ENCODE results near the gene FBXL15. TPM values are rescaled to one million over a fixed set of nuclear protein-coding genes. Genes with fewer than 3 reads are reported as not detected.

Gene FBXL15
- total and polyA plus RNA-seq, 2 experiments from 2014 or later = 18.5 to 36.1 TPM

- TF ChIP-seq, protein P1, sequence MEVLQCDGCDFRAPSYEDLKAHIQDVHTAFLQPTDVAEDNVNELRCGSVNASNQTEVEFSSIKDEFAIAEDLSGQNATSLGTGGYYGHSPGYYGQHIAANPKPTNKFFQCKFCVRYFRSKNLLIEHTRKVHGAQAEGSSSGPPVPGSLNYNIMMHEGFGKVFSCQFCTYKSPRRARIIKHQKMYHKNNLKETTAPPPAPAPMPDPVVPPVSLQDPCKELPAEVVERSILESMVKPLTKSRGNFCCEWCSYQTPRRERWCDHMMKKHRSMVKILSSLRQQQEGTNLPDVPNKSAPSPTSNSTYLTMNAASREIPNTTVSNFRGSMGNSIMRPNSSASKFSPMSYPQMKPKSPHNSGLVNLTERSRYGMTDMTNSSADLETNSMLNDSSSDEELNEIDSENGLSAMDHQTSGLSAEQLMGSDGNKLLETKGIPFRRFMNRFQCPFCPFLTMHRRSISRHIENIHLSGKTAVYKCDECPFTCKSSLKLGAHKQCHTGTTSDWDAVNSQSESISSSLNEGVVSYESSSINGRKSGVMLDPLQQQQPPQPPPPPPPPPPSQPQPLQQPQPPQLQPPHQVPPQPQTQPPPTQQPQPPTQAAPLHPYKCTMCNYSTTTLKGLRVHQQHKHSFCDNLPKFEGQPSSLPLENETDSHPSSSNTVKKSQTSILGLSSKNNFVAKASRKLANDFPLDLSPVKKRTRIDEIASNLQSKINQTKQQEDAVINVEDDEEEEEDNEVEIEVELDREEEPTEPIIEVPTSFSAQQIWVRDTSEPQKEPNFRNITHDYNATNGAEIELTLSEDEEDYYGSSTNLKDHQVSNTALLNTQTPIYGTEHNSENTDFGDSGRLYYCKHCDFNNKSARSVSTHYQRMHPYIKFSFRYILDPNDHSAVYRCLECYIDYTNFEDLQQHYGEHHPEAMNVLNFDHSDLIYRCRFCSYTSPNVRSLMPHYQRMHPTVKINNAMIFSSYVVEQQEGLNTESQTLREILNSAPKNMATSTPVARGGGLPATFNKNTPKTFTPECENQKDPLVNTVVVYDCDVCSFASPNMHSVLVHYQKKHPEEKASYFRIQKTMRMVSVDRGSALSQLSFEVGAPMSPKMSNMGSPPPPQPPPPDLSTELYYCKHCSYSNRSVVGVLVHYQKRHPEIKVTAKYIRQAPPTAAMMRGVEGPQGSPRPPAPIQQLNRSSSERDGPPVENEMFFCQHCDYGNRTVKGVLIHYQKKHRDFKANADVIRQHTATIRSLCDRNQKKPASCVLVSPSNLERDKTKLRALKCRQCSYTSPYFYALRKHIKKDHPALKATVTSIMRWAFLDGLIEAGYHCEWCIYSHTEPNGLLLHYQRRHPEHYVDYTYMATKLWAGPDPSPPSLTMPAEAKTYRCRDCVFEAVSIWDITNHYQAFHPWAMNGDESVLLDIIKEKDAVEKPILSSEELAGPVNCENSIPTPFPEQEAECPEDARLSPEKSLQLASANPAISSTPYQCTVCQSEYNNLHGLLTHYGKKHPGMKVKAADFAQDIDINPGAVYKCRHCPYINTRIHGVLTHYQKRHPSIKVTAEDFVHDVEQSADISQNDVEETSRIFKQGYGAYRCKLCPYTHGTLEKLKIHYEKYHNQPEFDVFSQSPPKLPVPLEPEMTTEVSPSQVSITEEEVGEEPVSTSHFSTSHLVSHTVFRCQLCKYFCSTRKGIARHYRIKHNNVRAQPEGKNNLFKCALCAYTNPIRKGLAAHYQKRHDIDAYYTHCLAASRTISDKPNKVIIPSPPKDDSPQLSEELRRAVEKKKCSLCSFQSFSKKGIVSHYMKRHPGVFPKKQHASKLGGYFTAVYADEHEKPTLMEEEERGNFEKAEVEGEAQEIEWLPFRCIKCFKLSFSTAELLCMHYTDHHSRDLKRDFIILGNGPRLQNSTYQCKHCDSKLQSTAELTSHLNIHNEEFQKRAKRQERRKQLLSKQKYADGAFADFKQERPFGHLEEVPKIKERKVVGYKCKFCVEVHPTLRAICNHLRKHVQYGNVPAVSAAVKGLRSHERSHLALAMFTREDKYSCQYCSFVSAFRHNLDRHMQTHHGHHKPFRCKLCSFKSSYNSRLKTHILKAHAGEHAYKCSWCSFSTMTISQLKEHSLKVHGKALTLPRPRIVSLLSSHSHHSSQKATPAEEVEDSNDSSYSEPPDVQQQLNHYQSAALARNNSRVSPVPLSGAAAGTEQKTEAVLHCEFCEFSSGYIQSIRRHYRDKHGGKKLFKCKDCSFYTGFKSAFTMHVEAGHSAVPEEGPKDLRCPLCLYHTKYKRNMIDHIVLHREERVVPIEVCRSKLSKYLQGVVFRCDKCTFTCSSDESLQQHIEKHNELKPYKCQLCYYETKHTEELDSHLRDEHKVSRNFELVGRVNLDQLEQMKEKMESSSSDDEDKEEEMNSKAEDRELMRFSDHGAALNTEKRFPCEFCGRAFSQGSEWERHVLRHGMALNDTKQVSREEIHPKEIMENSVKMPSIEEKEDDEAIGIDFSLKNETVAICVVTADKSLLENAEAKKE (CRISPR knock-in tag; IDR thresholded peaks at IDR 0.05) = no peak
- TF ChIP-seq EZH2 (IDR thresholded peaks at IDR 0.05; ENCODE audit: low read depth, unreplicated experiment) (no peak), REST (IDR thresholded peaks at IDR 0.05; ENCODE audit: unreplicated experiment) (peak; percentile 87), ZNF331 (CRISPR knock-in tag; IDR thresholded peaks at IDR 0.05; ENCODE audit: low read depth) (no peak), POLR2AphosphoS5 (IDR thresholded peaks at IDR 0.05; ENCODE audit: low read depth) (peak; percentile 46), EZH2phosphoT487 (IDR thresholded peaks at IDR 0.05; ENCODE audit: unreplicated experiment) (no peak)
These were observed 1.1 kb upstream of the FBXL15 start (continued) for GRCh38 chr10:102419269-102420180.
